Measurements from ENCODE around the gene RIT1.

DNA sequence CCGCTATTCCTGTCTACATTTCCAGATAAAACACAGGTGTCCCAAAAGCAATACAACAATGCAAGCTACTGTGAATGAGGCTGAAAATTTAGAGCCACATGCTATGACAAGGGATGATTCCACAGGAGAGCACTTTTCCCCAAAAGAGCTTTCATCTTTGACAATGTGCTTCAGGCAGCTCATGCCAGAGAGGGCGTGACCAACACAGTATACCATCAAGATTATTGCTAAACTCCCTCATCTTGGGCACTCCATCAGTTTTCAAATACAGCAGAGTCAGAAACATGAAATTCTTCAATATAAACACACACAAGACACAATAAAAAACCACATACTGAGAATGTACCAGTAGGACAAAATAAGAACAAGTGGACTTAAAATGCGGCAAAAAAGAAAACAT lies 60.8 kb downstream of the RIT1 start:
- TF ChIP-seq TCF12 (IDR thresholded peaks at IDR 0.05; ENCODE audit: low read depth, low read length) (no peak), HDAC6 (IDR thresholded peaks at IDR 0.05; ENCODE audit: low read depth, low read length) (no peak), RXRA (IDR thresholded peaks at IDR 0.05; ENCODE audit: insufficient read depth, low read depth, low read length) (no peak), TAF1 (IDR thresholded peaks at IDR 0.05; ENCODE audit: low read depth, low read length) (no peak)
- TF ChIP-seq, protein P1, sequence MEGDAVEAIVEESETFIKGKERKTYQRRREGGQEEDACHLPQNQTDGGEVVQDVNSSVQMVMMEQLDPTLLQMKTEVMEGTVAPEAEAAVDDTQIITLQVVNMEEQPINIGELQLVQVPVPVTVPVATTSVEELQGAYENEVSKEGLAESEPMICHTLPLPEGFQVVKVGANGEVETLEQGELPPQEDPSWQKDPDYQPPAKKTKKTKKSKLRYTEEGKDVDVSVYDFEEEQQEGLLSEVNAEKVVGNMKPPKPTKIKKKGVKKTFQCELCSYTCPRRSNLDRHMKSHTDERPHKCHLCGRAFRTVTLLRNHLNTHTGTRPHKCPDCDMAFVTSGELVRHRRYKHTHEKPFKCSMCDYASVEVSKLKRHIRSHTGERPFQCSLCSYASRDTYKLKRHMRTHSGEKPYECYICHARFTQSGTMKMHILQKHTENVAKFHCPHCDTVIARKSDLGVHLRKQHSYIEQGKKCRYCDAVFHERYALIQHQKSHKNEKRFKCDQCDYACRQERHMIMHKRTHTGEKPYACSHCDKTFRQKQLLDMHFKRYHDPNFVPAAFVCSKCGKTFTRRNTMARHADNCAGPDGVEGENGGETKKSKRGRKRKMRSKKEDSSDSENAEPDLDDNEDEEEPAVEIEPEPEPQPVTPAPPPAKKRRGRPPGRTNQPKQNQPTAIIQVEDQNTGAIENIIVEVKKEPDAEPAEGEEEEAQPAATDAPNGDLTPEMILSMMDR (IDR thresholded peaks at IDR 0.05; ENCODE audit: control extremely low read depth in 1 of 3, insufficient read depth in 1 of 3, low read depth in 1 of 3, low read length in 3 of 3), result no peak
